GM19455 (cell line): ENCODE results near the gene ZKSCAN8.

Experiments
- ATAC-seq: cut with Tn5 transposase; IDR thresholded peaks from one replicate; pipeline ENCODE4 v1.9.1; 2021; ENCODE audit not compliant: unreplicated experiment

The ZKSCAN8 gene

GRCh38 chr6:28139860-28140543 lies 1.7 kb upstream of the ZKSCAN8 start:
- no peak for ATAC-seq

- ATAC-seq: no peak
These were observed 1.1 kb upstream of the ZKSCAN8 start for GRCh38 chr6:28140616-28141015.

DNA sequence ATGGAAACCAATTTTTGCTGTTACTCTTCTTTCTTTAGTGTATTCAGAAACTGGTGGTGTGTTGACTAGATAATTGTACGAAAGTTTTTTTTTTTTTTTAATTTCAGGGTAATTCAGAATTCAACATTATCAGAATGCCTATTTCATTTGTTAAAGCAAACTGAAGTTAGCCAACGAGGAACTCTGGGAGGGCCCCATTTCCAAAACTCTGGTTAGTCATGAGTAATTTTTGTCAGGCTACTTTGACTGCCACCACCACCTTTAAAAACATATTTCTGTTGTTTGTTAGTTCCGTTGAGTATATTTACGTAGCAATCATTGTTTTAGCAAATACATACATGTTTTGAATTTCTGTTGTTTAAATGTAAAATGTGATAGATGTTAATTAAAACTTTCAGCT lies 763 bp downstream of the ZKSCAN8 start:
- ATAC-seq: no peak

DNA sequence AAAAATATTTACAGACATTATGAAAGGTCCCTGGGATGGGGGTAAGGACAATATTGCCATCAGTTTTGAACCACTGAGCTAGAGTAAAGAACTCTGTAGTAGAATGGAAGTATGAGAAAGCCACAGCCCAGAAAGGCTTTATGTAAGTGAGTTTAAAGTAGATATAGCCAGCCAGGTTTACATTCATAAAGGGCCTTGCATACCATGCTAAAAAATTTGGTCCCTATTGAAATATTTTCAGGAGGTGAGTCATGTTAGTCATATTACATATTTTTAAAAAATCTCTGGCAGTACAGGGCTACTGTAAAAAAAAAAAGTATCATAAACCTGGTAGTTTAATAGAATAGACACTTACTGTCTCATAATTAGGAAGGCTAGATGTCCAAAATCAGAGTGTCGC lies 3.5 kb downstream of the ZKSCAN8 start:
- no peak for ATAC-seq

DNA sequence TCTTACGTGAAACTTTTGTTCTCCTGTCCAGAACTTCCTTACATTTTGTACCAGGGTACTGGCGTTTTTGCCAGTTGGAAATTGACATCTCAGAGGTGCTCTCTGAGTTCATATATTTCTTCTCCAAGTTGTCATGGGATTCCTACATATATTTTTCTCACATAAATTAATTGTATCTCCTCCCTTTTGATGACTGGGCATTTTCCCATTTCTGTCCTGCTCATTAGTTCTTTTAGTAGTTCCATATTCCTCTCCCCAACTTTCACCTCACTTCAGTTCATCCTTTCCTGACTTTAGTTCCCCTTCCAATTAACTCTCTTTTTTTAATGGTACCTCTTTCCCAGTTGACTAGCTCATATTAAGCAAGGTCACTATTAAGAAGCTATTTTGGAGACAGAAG lies 10.8 kb downstream of the ZKSCAN8 start:
- no peak for ATAC-seq

GRCh38 chr6:28153546-28153945 lies 11.9 kb downstream of the ZKSCAN8 start:
- no peak for ATAC-seq

DNA sequence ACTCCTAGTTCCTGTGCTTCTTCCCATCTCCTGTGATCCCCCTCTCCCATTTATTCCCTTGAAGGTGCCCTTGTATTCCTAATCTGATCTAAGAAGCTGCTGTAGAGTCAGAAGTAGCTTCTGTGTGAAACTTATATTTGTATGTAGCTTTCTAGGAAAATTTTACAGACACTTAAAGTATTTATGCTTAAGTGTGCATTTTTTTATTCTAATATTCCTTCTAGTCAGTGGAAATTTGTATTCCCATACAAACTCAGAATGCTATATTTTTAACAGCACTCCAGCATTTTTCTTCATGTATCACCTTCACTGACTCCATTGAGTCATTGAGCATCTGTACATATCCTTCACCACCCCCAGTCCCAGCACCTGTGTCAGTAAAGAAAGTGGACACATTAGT lies 12.7 kb downstream of the ZKSCAN8 start:
- ATAC-seq: no peak

DNA sequence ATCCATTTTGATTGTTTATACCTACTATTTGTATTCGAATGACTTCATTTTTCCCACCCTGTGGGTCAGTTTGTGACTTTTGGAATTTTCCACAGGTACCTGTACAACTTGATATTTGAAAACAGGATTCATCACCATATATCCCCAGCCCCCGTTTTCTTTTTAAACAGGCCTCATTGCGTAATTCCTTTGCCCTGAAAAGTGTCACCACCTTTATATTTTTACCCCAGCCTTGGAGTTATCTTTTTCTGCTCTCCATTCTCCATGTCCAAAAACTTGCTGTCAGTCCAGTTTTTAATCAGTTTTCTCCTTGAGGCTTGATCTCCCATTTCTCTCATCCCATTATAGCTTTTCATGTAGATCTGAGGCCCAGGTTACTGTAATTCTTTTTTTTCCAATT lies 16.6 kb downstream of the ZKSCAN8 start:
- no peak for ATAC-seq

DNA sequence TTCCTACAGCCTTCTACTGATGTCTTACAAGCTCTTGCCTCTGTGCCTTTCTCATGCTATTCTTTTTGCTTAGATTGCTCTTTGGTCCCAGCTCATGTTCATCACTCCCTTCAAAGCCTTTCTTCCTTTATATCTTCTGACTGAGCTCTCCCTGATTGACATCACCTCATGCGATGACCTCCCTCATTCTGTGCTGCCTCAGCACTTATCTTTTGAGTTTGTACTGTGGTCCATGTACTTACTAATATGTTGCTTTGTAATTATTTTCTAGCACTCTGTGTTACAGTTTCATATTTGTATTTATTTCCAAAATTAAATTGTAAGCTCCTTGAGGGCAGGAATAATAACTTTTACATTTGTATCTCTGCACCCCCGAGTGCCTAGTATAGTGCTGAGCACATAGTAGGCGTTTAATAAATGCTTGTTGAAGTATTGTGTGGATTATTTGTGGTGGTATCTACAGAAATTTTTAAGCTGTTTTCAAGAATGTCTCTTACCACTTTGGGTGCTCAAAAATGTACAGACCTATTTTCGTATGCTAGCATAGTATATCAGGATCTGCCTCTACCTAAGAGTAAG lies 17.4 kb downstream of the ZKSCAN8 start:
- no peak for ATAC-seq

DNA sequence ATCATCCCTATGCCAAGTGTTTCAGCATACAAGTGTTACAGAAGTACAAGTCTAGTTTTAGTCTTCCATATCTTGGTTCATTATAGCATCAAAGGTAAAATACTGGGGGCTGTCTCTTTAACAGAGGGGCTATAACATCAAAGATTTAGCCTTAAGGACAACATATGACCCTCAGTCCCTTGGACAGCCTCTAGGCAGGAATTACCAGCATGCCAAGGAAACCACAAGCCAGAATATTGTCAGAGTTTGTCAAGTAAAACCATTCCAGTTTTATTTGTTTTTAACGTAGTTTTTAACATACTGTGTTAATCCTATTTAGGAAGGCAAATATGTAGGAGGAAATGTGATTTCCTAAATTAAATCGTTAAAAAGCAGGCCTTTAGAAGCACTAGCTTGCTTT lies 18.6 kb downstream of the ZKSCAN8 start:
- no peak for ATAC-seq

- ATAC-seq: peak; percentile 97
These were observed 19.9 kb downstream of the ZKSCAN8 start for GRCh38 chr6:28161410-28162079.

GRCh38 chr6:28165563-28165962 lies 23.9 kb downstream of the ZKSCAN8 start:
- ATAC-seq: no peak

GRCh38 chr6:28167068-28167467 lies 25.4 kb downstream of the ZKSCAN8 start:
- ATAC-seq: no peak

- ATAC-seq: no peak
These were observed 26.2 kb downstream of the ZKSCAN8 start for GRCh38 chr6:28167926-28168325.

DNA sequence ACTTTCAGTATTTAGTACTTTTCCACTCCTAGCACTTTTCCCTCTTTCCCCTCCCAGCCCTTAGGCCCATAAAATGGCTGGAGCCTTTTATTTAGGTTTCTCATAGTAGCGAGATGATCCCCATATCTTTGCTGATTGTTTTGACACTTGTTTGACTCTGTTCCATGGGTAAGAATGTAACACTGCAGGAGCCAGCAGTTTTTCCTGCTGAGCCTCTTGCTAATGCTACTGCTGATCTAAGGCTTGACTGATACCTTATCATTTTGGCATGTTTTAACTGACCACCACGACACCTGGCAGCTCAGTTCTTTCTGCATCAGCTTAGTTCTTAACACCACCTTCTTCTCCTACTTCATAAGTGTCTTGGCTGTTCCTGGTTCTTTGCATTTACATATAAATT lies 29.6 kb downstream of the ZKSCAN8 start:
- no peak for ATAC-seq

DNA sequence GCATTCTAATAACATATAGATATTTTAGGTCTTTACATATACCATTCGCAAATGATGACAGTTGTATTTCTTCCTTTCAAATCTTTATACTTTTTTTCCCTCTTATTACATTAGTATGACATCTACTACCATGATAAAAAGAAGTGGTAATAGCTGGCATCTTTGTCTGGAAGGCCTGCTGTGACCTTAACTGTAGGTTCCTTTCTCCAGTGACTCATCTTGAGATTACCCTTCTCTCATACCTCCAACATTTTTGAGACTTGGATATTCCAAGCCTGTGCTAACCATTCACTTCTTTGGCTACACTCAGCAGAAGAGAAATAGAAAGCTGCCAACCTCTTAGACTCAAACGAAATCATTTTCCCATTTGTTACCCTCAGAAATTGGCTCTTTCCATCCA lies 30.3 kb downstream of the ZKSCAN8 start:
- no peak for ATAC-seq

DNA sequence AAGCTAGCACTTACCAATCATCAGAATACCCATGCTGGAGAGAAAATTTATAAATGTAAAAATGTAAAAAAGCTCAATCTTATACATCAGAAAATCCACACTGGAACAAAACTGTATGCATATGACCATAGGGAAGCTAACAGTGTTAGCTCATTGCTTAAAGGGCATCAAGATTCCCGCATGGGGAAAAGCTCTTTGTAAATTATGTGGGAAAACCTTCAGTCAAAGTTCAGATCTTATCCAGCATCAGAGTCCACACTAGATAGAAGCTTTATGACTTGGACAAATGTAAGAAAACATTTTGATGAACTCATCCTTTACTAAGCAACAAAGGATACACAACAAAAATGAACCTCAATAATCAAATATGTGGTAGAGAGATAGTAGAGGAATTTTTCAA lies 34.7 kb downstream of the ZKSCAN8 start:
- no peak for ATAC-seq

DNA sequence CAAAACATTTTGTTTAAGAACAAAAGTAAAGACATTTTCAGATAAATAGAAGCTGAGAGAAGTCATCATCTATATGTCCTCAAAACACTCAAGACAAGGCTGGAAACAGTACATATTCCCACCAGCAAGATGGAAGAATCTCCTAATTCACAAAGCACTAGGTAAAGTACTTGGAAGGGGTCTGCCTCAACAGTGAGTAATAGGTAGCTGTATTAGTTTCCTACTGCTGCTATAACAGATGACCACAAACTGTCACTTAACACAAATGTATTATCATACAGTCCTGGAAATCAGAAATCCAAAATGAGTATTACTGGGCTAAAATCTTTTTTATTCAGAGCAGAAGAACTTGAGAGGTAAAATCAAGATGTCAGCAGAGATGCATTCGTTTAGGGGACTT lies 40.6 kb downstream of the ZKSCAN8 start:
- ATAC-seq: no peak

- ATAC-seq: no peak
These were observed 46.7 kb downstream of the ZKSCAN8 start for GRCh38 chr6:28188111-28188979.

DNA sequence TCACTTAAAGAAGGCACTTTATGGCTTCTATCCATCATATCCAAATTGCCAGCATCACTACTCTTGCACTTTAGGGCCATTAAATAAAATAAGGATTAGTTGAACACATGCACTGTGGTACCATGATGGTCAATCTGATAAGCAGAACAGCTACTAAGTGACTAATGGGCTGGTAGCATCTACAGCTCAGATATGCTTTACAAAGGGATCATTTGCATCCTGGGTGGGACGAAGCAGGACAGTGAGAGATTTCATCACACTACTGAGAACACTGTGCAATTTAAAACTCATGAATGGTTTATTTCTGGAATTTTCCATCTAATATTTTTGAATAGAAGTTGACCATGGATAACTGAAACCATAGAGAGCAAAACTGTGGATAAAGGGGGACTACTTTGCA lies 58.3 kb downstream of the ZKSCAN8 start:
- ATAC-seq: no peak

- no peak for ATAC-seq
These were observed 61.5 kb downstream of the ZKSCAN8 start for GRCh38 chr6:28203201-28203600.

GRCh38 chr6:28205879-28206278 lies 64.2 kb downstream of the ZKSCAN8 start:
- no peak for ATAC-seq
